HG02885 (cell line): ENCODE data around the gene MMP27.

Source experiments
- ATAC-seq: cut with Tn5 transposase; IDR thresholded peaks from one replicate; pipeline ENCODE4 v1.9.1; 2021; ENCODE audit warnings: mild to moderate bottlenecking; ENCODE audit not compliant: unreplicated experiment, poor library complexity

The MMP27 gene

GRCh38 chr11:102704841-102705240, 728 bp downstream of the MMP27 start:
- no peak for ATAC-seq

GRCh38 chr11:102703826-102704493, 1.6 kb downstream of the MMP27 start:
- ATAC-seq, result no peak

- ATAC-seq, result no peak
Measured at GRCh38 chr11:102695201-102695600, 10.4 kb downstream of the MMP27 start.

GRCh38 chr11:102685754-102686153, 19.8 kb downstream of the MMP27 start:
- no peak for ATAC-seq

GRCh38 chr11:102685338-102685737, 20.2 kb downstream of the MMP27 start:
- ATAC-seq, result no peak

GRCh38 chr11:102683277-102683676, 22.3 kb downstream of the MMP27 start:
- no peak for ATAC-seq

GRCh38 chr11:102680945-102681344, 24.6 kb downstream of the MMP27 start:
- ATAC-seq, result no peak

- no peak for ATAC-seq
Measured at GRCh38 chr11:102678022-102678421, 27.5 kb downstream of the MMP27 start.

GRCh38 chr11:102676084-102676483, 29.5 kb downstream of the MMP27 start:
- no peak for ATAC-seq

GRCh38 chr11:102669664-102670063, 35.9 kb downstream of the MMP27 start:
- ATAC-seq, result peak; percentile 73

GRCh38 chr11:102666331-102666957, 39.1 kb downstream of the MMP27 start:
- peak; percentile 65 for ATAC-seq

- peak; percentile 68 for ATAC-seq
Measured at GRCh38 chr11:102664001-102664752, 41.4 kb downstream of the MMP27 start.

- no peak for ATAC-seq
Measured at GRCh38 chr11:102662607-102663006, 43.0 kb downstream of the MMP27 start.

GRCh38 chr11:102661040-102661439, 44.5 kb downstream of the MMP27 start:
- no peak for ATAC-seq

GRCh38 chr11:102656528-102656927, 49.0 kb downstream of the MMP27 start:
- ATAC-seq, result no peak

GRCh38 chr11:102655547-102655946, 50.0 kb downstream of the MMP27 start:
- ATAC-seq, result no peak

- ATAC-seq, result no peak
Measured at GRCh38 chr11:102654761-102655160, 50.8 kb downstream of the MMP27 start.

GRCh38 chr11:102653744-102654291, 51.8 kb downstream of the MMP27 start:
- ATAC-seq, result no peak

- ATAC-seq, result no peak
Measured at GRCh38 chr11:102647430-102647829, 58.1 kb downstream of the MMP27 start.

- no peak for ATAC-seq
Measured at GRCh38 chr11:102643941-102644340, 61.6 kb downstream of the MMP27 start.
